SK-N-SH treated with all-trans-retinoic acid at 6 μM for 48 hours (cell line): ENCODE data around the gene LARP4B.
A peak's percentile ranks its signal among the peaks of the same experiment; 100 is the strongest.

Experiments
- ATAC-seq: fragments of 200-7000 bp; cut with Tn5 transposase; 3 replicates; pipeline ENCODE4 v1.9.1; 2020; ENCODE audit warnings: mild to moderate bottlenecking, moderate library complexity
- ARNTL ChIP-seq: fragments of 450-650 bp; formaldehyde crosslinking; IDR thresholded peaks from 2 replicates; pipeline ENCODE4 v1.5.0; 2020; ENCODE audit warnings: low read depth, mild to moderate bottlenecking, moderate library complexity, borderline replicate concordance
- BACH2 ChIP-seq: fragments of 250-450 bp; sonication (Bioruptor Pico); IDR thresholded peaks from 2 replicates; pipeline ENCODE4 v1.9.0; 2021; ENCODE audit warnings: mild to moderate bottlenecking, borderline replicate concordance
- CSDC2 ChIP-seq: fragments of 250-450 bp; sonication (Bioruptor Pico); IDR thresholded peaks from 2 replicates; pipeline ENCODE4 v1.5.0; 2020; ENCODE audit warnings: mild to moderate bottlenecking, moderate library complexity
- CSRNP3 ChIP-seq: fragments of 250-450 bp; sonication (Bioruptor Pico); IDR thresholded peaks from 2 replicates; pipeline ENCODE4 v1.5.1; 2021; ENCODE audit warnings: mild to moderate bottlenecking, moderate library complexity
- ESRRG ChIP-seq: fragments of 250-450 bp; sonication (Bioruptor Pico); IDR thresholded peaks from 2 replicates; pipeline ENCODE4 v1.6.1; 2021; ENCODE audit warnings: mild to moderate bottlenecking
- GLIS3 ChIP-seq: fragments of 250-450 bp; sonication (Bioruptor Pico); IDR thresholded peaks from 2 replicates; pipeline ENCODE4 v1.5.0; 2020; ENCODE audit warnings: mild to moderate bottlenecking, moderate library complexity
- ISL1 ChIP-seq: fragments of 250-450 bp; sonication (Bioruptor Pico); IDR thresholded peaks from 2 replicates; pipeline ENCODE4 v2.1.2; 2022; ENCODE audit warnings: mild to moderate bottlenecking, moderate library complexity
- PATZ1 ChIP-seq: fragments of 250-450 bp; sonication (Bioruptor Pico); IDR thresholded peaks from 2 replicates; pipeline ENCODE4 v1.8.0; 2020; ENCODE audit warnings: mild to moderate bottlenecking, moderate library complexity, borderline replicate concordance
- PPARA ChIP-seq: fragments of 250-450 bp; sonication (Bioruptor Pico); IDR thresholded peaks from 2 replicates; pipeline ENCODE4 v1.5.0; 2020; ENCODE audit warnings: mild to moderate bottlenecking, borderline replicate concordance
- RARB ChIP-seq: fragments of 250-450 bp; sonication (Bioruptor Pico); IDR thresholded peaks from 2 replicates; pipeline ENCODE4 v1.8.0; 2021; ENCODE audit warnings: mild to moderate bottlenecking, moderate library complexity
- SNAI2 ChIP-seq: fragments of 250-450 bp; sonication (Bioruptor Pico); IDR thresholded peaks from 2 replicates; pipeline ENCODE4 v1.5.0; 2020; ENCODE audit warnings: mild to moderate bottlenecking, moderate library complexity
- TCF4 ChIP-seq: fragments of 250-450 bp; sonication (Bioruptor Pico); IDR thresholded peaks from 2 replicates; pipeline ENCODE4 v1.8.0; 2021; ENCODE audit warnings: mild to moderate bottlenecking, moderate library complexity, borderline replicate concordance
- TOX ChIP-seq: fragments of 250-450 bp; sonication (Bioruptor Pico); IDR thresholded peaks from 2 replicates; pipeline ENCODE4 v1.8.0; 2021; ENCODE audit warnings: mild to moderate bottlenecking, moderate library complexity, borderline replicate concordance
- TSHZ2 ChIP-seq: fragments of 250-450 bp; sonication (Bioruptor Pico); IDR thresholded peaks from 2 replicates; pipeline ENCODE4 v1.5.0; 2020; ENCODE audit warnings: mild to moderate bottlenecking, moderate library complexity
- ZC3H10 ChIP-seq: fragments of 250-450 bp; sonication (Bioruptor Pico); IDR thresholded peaks from 2 replicates; pipeline ENCODE4 v1.5.1; 2021; ENCODE audit warnings: mild to moderate bottlenecking, moderate library complexity
- ZFP3 ChIP-seq: fragments of 250-450 bp; sonication (Bioruptor Pico); IDR thresholded peaks from 2 replicates; pipeline ENCODE4 v1.5.0; 2020; ENCODE audit warnings: mild to moderate bottlenecking, moderate library complexity
- ZFP30 ChIP-seq: fragments of 450-650 bp; formaldehyde crosslinking; IDR thresholded peaks from 2 replicates; pipeline ENCODE4 v1.5.0; 2022; ENCODE audit warnings: mild to moderate bottlenecking, moderate library complexity
- ZNF565 ChIP-seq: fragments of 450-650 bp; formaldehyde crosslinking; conservative IDR thresholded peaks from 2 replicates; pipeline ENCODE4 v1.5.0; 2020; ENCODE audit warnings: low read depth, mild to moderate bottlenecking, moderate library complexity
- ZNF70 ChIP-seq: fragments of 450-650 bp; formaldehyde crosslinking; IDR thresholded peaks from 2 replicates; pipeline ENCODE4 v1.5.0; 2020; ENCODE audit warnings: mild to moderate bottlenecking, moderate library complexity
- ZNF8 ChIP-seq: fragments of 450-650 bp; formaldehyde crosslinking; IDR thresholded peaks from 2 replicates; pipeline ENCODE4 v1.5.0; 2020; ENCODE audit warnings: mild to moderate bottlenecking, moderate library complexity
- TF ChIP-seq, protein P1 (sequence below): fragments of 250-450 bp; sonication (Bioruptor Pico); IDR thresholded peaks from 2 replicates; pipeline ENCODE4 v1.5.1; 2020; ENCODE audit warnings: low read depth, mild to moderate bottlenecking, moderate library complexity
- TF ChIP-seq, protein P2 (sequence below): fragments of 250-450 bp; sonication (Bioruptor Pico); IDR thresholded peaks from 2 replicates; pipeline ENCODE4 v1.8.0; 2021; ENCODE audit warnings: low read depth, mild to moderate bottlenecking, moderate library complexity, borderline replicate concordance

Gene LARP4B

GRCh38 chr10:785861-786214 lies 145.7 kb downstream of the LARP4B start:
- no peak for TF ChIP-seq CSDC2 (CRISPR knock-in tag)
- no peak for TF ChIP-seq ZFP3 (CRISPR knock-in tag)
- TF ChIP-seq ZNF565 (CRISPR knock-in tag), result no peak
- TF ChIP-seq RARB (CRISPR knock-in tag), result no peak
- TF ChIP-seq ZC3H10, result no peak
- TF ChIP-seq, protein P1, sequence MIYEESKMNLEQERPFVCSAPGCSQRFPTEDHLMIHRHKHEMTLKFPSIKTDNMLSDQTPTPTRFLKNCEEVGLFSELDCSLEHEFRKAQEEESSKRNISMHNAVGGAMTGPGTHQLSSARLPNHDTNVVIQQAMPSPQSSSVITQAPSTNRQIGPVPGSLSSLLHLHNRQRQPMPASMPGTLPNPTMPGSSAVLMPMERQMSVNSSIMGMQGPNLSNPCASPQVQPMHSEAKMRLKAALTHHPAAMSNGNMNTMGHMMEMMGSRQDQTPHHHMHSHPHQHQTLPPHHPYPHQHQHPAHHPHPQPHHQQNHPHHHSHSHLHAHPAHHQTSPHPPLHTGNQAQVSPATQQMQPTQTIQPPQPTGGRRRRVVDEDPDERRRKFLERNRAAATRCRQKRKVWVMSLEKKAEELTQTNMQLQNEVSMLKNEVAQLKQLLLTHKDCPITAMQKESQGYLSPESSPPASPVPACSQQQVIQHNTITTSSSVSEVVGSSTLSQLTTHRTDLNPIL (CRISPR knock-in tag), result no peak
- no peak for TF ChIP-seq TOX
- no peak for TF ChIP-seq BACH2
- TF ChIP-seq PPARA (CRISPR knock-in tag), result no peak
- TF ChIP-seq, protein P2, sequence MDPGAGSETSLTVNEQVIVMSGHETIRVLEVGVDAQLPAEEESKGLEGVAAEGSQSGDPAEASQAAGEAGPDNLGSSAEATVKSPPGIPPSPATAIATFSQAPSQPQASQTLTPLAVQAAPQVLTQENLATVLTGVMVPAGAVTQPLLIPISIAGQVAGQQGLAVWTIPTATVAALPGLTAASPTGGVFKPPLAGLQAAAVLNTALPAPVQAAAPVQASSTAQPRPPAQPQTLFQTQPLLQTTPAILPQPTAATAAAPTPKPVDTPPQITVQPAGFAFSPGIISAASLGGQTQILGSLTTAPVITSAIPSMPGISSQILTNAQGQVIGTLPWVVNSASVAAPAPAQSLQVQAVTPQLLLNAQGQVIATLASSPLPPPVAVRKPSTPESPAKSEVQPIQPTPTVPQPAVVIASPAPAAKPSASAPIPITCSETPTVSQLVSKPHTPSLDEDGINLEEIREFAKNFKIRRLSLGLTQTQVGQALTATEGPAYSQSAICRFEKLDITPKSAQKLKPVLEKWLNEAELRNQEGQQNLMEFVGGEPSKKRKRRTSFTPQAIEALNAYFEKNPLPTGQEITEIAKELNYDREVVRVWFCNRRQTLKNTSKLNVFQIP (CRISPR knock-in tag), result no peak
- TF ChIP-seq ISL1 (CRISPR knock-in tag), result no peak
- no peak for TF ChIP-seq TSHZ2 (CRISPR knock-in tag)
- TF ChIP-seq ZNF70 (CRISPR knock-in tag), result no peak
- TF ChIP-seq PATZ1 (CRISPR knock-in tag), result no peak
- no peak for TF ChIP-seq ESRRG (CRISPR knock-in tag)
- no peak for TF ChIP-seq ARNTL
- no peak for TF ChIP-seq ZFP30 (CRISPR knock-in tag)
- ATAC-seq, result no peak

GRCh38 chr10:785089-785860 lies 146.2 kb downstream of the LARP4B start:
- peak; percentile 28 for ATAC-seq
- no peak for TF ChIP-seq ARNTL
- no peak for TF ChIP-seq ZNF565 (CRISPR knock-in tag)
- TF ChIP-seq, protein P1 (CRISPR knock-in tag), result no peak
- no peak for TF ChIP-seq ESRRG (CRISPR knock-in tag)
- no peak for TF ChIP-seq ZFP30 (CRISPR knock-in tag)
- no peak for TF ChIP-seq CSDC2 (CRISPR knock-in tag)
- no peak for TF ChIP-seq GLIS3
- TF ChIP-seq ZNF8 (CRISPR knock-in tag), result no peak
- no peak for TF ChIP-seq ISL1 (CRISPR knock-in tag)
- TF ChIP-seq CSRNP3 (CRISPR knock-in tag), result no peak
- no peak for TF ChIP-seq TCF4 (CRISPR knock-in tag)
- TF ChIP-seq SNAI2 (CRISPR knock-in tag), result no peak
